IMR-90 (cell line): Measurements from ENCODE around the gene PAFAH1B1. TPM values are rescaled to one million over a fixed set of nuclear protein-coding genes. Genes with fewer than 3 reads are reported as not detected.

ENCODE experiments used
- ATAC-seq: fragments of 200-7000 bp; cut with Tn5 transposase; 2 replicates; pipeline ENCODE4 v1.9.1; 2020; ENCODE audit warnings: low read depth, mild to moderate bottlenecking, moderate library complexity
- BruUV-seq: library from RNA; stranded (reverse); fragments of 400-500 nt; replicated peaks from 2 replicates; lab custom pipeline; 2021; lab: Mats Ljungman, UMichigan
- CTCF ChIA-PET: fragments of 300-600 bp; formaldehyde crosslinking; extraction: SDS; loops from one replicate; lab custom pipeline; 2021; ENCODE audit warnings: antibody characterized with exemption; lab: Yijun Ruan, JAX
- POLR2A ChIA-PET: fragments of 300-600 bp; sonication (Branson Sonifier 250); formaldehyde crosslinking; loops from one replicate; lab custom pipeline; 2022; ENCODE audit warnings: antibody characterized with exemption; ENCODE audit not compliant: unreplicated experiment; lab: Charles Lee
- DNase-seq: peaks from one replicate; pipeline ENCODE4 v3.0.0; 2013
- H2AFZ ChIP-seq: replicated peaks from 2 replicates; pipeline ENCODE3; 2013; ENCODE audit warnings: low read length, mild to moderate bottlenecking; ENCODE audit not compliant: poor library complexity
- H2AK5ac ChIP-seq: 2 replicates; pipeline ENCODE4 v1.6.1; 2013; ENCODE audit warnings: low read depth, low read length, inconsistent platforms
- H2AK9ac ChIP-seq: replicated peaks from 2 replicates; pipeline ENCODE3; 2013; ENCODE audit warnings: mild to moderate bottlenecking, low read depth, low read length, moderate library complexity; ENCODE audit not compliant: poor library complexity
- H2BK120ac ChIP-seq: 2 replicates; pipeline ENCODE4 v1.6.1; 2013; ENCODE audit warnings: low read depth, low read length, inconsistent platforms
- H2BK15ac ChIP-seq: 3 replicates; pipeline ENCODE4 v1.6.1; 2013; ENCODE audit warnings: low read depth, low read length, inconsistent platforms
- H2BK20ac ChIP-seq: 2 replicates; pipeline ENCODE4 v1.6.1; 2013; ENCODE audit warnings: low read depth, mild to moderate bottlenecking, inconsistent platforms, low read length, moderate library complexity
- H2BK5ac ChIP-seq: 2 replicates; pipeline ENCODE4 v1.6.1; 2013; ENCODE audit warnings: mild to moderate bottlenecking, low read depth, low read length, inconsistent platforms; ENCODE audit not compliant: poor library complexity, severe bottlenecking
- H3K14ac ChIP-seq: replicated peaks from 2 replicates; pipeline ENCODE4 v1.6.1; 2013; ENCODE audit warnings: low read depth, low read length, inconsistent platforms
- H3K18ac ChIP-seq: 2 replicates; pipeline ENCODE4 v1.6.1; 2013; ENCODE audit warnings: low read depth, low read length, control low read depth
- H3K23ac ChIP-seq: 2 replicates; pipeline ENCODE4 v1.6.1; 2013; ENCODE audit warnings: low read depth, low read length, inconsistent platforms
- H3K27ac ChIP-seq: 2 replicates; pipeline ENCODE4 v1.5.1; 2013; ENCODE audit warnings: mild to moderate bottlenecking, control low read depth, low read length; ENCODE audit not compliant: insufficient read depth
- H3K27me3 ChIP-seq: 2 replicates; pipeline ENCODE4 v1.6.1; 2013; ENCODE audit warnings: low read length; ENCODE audit not compliant: control insufficient read depth, insufficient read depth
- H3K36me3 ChIP-seq: 2 replicates; pipeline ENCODE4 v1.6.1; 2013; ENCODE audit warnings: low read length, mixed read lengths; ENCODE audit not compliant: control insufficient read depth, insufficient read depth
- H3K4ac ChIP-seq: 2 replicates; pipeline ENCODE4 v1.6.1; 2013; ENCODE audit warnings: low read depth, low read length, inconsistent platforms
- H3K4me1 ChIP-seq: 2 replicates; pipeline ENCODE4 v1.6.1; 2013; ENCODE audit warnings: low read length, mixed read lengths; ENCODE audit not compliant: control insufficient read depth, insufficient read depth
- H3K4me2 ChIP-seq: 2 replicates; pipeline ENCODE4 v1.6.1; 2013; ENCODE audit warnings: low read depth, mild to moderate bottlenecking, control low read depth, low read length, moderate library complexity
- H3K4me3 ChIP-seq: 2 replicates; pipeline ENCODE4 v1.5.1; 2013; ENCODE audit warnings: low read depth, mild to moderate bottlenecking, control low read depth, low read length, moderate library complexity; ENCODE audit not compliant: insufficient read depth
- H3K56ac ChIP-seq: 2 replicates; pipeline ENCODE4 v1.6.1; 2013; ENCODE audit warnings: low read length, inconsistent platforms; ENCODE audit not compliant: insufficient read depth; ENCODE audit errors: extremely low read depth
- H3K79me1 ChIP-seq, 2 experiments: 2 replicates each; pipeline ENCODE4 v1.6.1; 2013; ENCODE audit warnings: low read length in 2 of 2, inconsistent platforms in 1 of 2, low read depth in 1 of 2
- H3K9ac ChIP-seq: 2 replicates; pipeline ENCODE4 v1.6.1; 2013; ENCODE audit warnings: low read depth, low read length, control low read depth
- H3K9me1 ChIP-seq: 2 replicates; pipeline ENCODE4 v1.6.1; 2013; ENCODE audit warnings: low read length, inconsistent platforms; ENCODE audit not compliant: insufficient read depth
- H3K9me3 ChIP-seq: 2 replicates; pipeline ENCODE4 v1.6.1; 2013; ENCODE audit warnings: low read length; ENCODE audit not compliant: control insufficient read depth, insufficient read depth
- H4K20me1 ChIP-seq: 2 replicates; pipeline ENCODE4 v1.6.1; 2013; ENCODE audit warnings: low read length, inconsistent platforms; ENCODE audit not compliant: insufficient read depth
- H4K5ac ChIP-seq: 2 replicates; pipeline ENCODE4 v1.6.1; 2013; ENCODE audit warnings: mild to moderate bottlenecking, low read depth, low read length, control low read depth
- H4K8ac ChIP-seq, 2 experiments: 2 replicates each; pipeline ENCODE4 v1.6.1; 2013; ENCODE audit warnings: low read depth in 2 of 2, low read length in 2 of 2, control low read depth in 1 of 2, inconsistent platforms in 1 of 2
- H4K91ac ChIP-seq: 2 replicates; pipeline ENCODE4 v1.6.1; 2013; ENCODE audit warnings: low read depth, low read length, inconsistent platforms; ENCODE audit not compliant: insufficient read depth
- CTCF ChIP-seq: conservative IDR thresholded peaks from 2 replicates; pipeline ENCODE4 v1.5.1; 2012; ENCODE audit warnings: mild to moderate bottlenecking, low read depth, low read length, improper control_type of control experiment
- FOS ChIP-seq: fragments of 150-350 bp; IDR thresholded peaks from 2 replicates; pipeline ENCODE4 v1.6.1; 2016; ENCODE audit warnings: low read depth, low read length
- MAFK ChIP-seq: IDR thresholded peaks from 2 replicates; pipeline ENCODE4 v1.6.1; 2012; ENCODE audit warnings: low read depth, low read length, improper control_type of control experiment
- MXI1 ChIP-seq: IDR thresholded peaks from 2 replicates; pipeline ENCODE4 v1.6.1; 2012; ENCODE audit warnings: low read depth, mild to moderate bottlenecking, low read length, moderate library complexity, borderline replicate concordance
- NFE2L2 ChIP-seq: fragments of 150-350 bp; IDR thresholded peaks from 2 replicates; pipeline ENCODE4 v1.6.1; 2016; ENCODE audit warnings: low read depth, mild to moderate bottlenecking, low read length
- POLR2A ChIP-seq: IDR thresholded peaks from 2 replicates; pipeline ENCODE4 v1.6.1; 2012; ENCODE audit warnings: mild to moderate bottlenecking, low read depth, low read length
- WGBS, 2 experiments: methylation state at CpG; one replicate each; pipeline versions ENCODE4 v1.1.5 to v1.1.7; 2013; ENCODE audit warnings: missing lambda C conversion rate in 2 of 2; ENCODE audit not compliant: insufficient read length in 1 of 2; ENCODE audit errors: extremely low coverage in 2 of 2; 5-methylcytosine and 5-hydroxymethylcytosine counted together
- dilution Hi-C: fragments of 300-500 bp; cut with HindIII; formaldehyde crosslinking; loops from one replicate; pipeline ENCODE4 v1.14.3; 2018; ENCODE audit warnings: low sequenced_read_pairs; ENCODE audit not compliant: unreplicated experiment
- in situ Hi-C: fragments of 300-500 bp; cut with MboI; formaldehyde crosslinking; loops from 3 replicates; pipeline ENCODE4 v1.14.3; 2019; ENCODE audit warnings: low sequenced_read_pairs, inconsistent platforms, mixed read lengths
- intact Hi-C: fragments of 100-400 bp; cut with micrococcal nuclease; formaldehyde crosslinking; loops from 2 replicates; pipeline ENCODE4 v1.10.0; 2022
- polyA plus RNA-seq, 3 experiments: library from polyadenylated mRNA; depleted of rRNA; stranded (reverse); fragments of >200 nt; gene quantifications; 2 replicates each; pipeline ENCODE4 v1.2.3, GENCODE V29; 2012; ENCODE audit warnings: low replicate concordance in 1 of 3
- total RNA-seq: library from RNA; depleted of rRNA; stranded (reverse); fragments of >200 nt; gene quantifications from 2 replicates; pipeline ENCODE4 v1.2.3, GENCODE V29; 2012

Gene PAFAH1B1
- total and polyA plus RNA-seq, 2 of the 4 experiments (the other 2 are of a cell fraction): 64.5 to 127 TPM

- Histone ChIP-seq H2BK20ac (no peak overlapping the region), H4K20me1 (peaks cover 57% of the 10 kb centered on the region), H2BK15ac (no peak overlapping the region), H3K9me1 (peaks cover 22% of the 10 kb centered on the region), H4K5ac (no peak overlapping the region), H3K27ac (no peak overlapping the region; the same call in 1 of the 2 replicates), H3K18ac (no peak overlapping the region), H2AK9ac (peak overlapping the region; percentile 96), H3K56ac (no peak overlapping the region), H3K36me3 (no peaks in the 10 kb centered on the region), H2BK5ac (no peak overlapping the region), H2AK5ac (peak overlapping the region; percentile 80), H3K4me3 (peak overlapping the region; percentile 66), H3K79me1 (peaks cover 3 to 66% of the 10 kb centered on the region in 2 experiments), H3K4ac (peak overlapping the region; percentile 29; the same call in 1 of the 2 replicates), H3K4me2 (peak overlapping the region; percentile 84), H3K23ac (peak overlapping the region; percentile 83), H2AFZ (peak overlapping the region; percentile 80), H3K14ac (peak overlapping the region; percentile 9; the same call in 1 of the 2 replicates), H3K4me1 (peaks cover 24% of the 10 kb centered on the region), H4K8ac (no peak overlapping the region), H3K27me3 (no peaks in the 10 kb centered on the region), H3K9ac (peak overlapping the region; percentile 25), H4K91ac (no peak overlapping the region), H2BK120ac (no peak overlapping the region), H3K9me3 (no peaks in the 10 kb centered on the region)
- dilution Hi-C loops: no loop called here
- no peak for DNase-seq
- in situ Hi-C loops: no loop called here
- 57% methylated on average over 6 of the region's 16 CpGs; no CpG with 5 or more reads in 1 of the 2 experiments for WGBS, 2 experiments
- ATAC-seq: no peak
- ChIA-PET CTCF (interaction anchor here (0.8 kb wide), 1 partner anchor 14 kb away, joined by 3 read pairs; no protein-coding TSS in a partner anchor), POLR2A (interaction anchor here (0.5 kb wide), 1 partner anchor 14 kb away, joined by 8 read pairs; no protein-coding TSS in a partner anchor)
- intact Hi-C loops: no loop called here
- TF ChIP-seq MAFK (no peak), NFE2L2 (no peak), POLR2A (no peak), CTCF (no peak), MXI1 (no peak), FOS (no peak)
- no TSS peak for BruUV-seq
Observed at GRCh38 chr17:2710071-2710802, 116.8 kb downstream of the PAFAH1B1 start.
